RCC 7860 (cell line): ENCODE measurements around the gene CORO1C.
"Not testable (repeated sequence)": the region's sequence is repeated elsewhere in the genome, so short reads cannot be mapped to it uniquely, and the experiment has no call there.

ENCODE experiments used
- DNase-seq: peaks from one replicate; pipeline ENCODE4 v3.0.0-alpha.2; 2015; ENCODE audit warnings: low spot score
- FAIRE-seq: peaks from 2 replicates; lab custom pipeline; 2012; peaks lifted over from hg19 to GRCh38; lab: Jason Lieb, UNC

Gene CORO1C

GRCh38 chr12:108638141-108638827, 93.0 kb downstream of the CORO1C start:
- DNase-seq (no peak), FAIRE-seq (no peak)

GRCh38 chr12:108637222-108637971, 93.9 kb downstream of the CORO1C start:
- FAIRE-seq (no peak), DNase-seq (no peak)

- FAIRE-seq (no peak), DNase-seq (no peak)
These were observed 95.1 kb downstream of the CORO1C start for GRCh38 chr12:108635997-108636808.

- DNase-seq (no peak), FAIRE-seq (no peak)
These were observed 95.9 kb downstream of the CORO1C start for GRCh38 chr12:108635201-108635996.

- DNase-seq, result no peak
- FAIRE-seq, result no peak
These were observed 97.0 kb downstream of the CORO1C start for GRCh38 chr12:108634341-108634751.

- DNase-seq (peak; percentile 44), FAIRE-seq (no peak)
These were observed 97.6 kb downstream of the CORO1C start, which contains the start of gene SELPLG for GRCh38 chr12:108633534-108634248. SELPLG (minus strand) TSS chr12:108633894; CDS start chr12:108624307, 9,587 bp downstream.

GRCh38 chr12:108633081-108633533, 98.2 kb downstream of the CORO1C start:
- no peak for FAIRE-seq
- DNase-seq, result no peak

GRCh38 chr12:108631261-108631660, 100.1 kb downstream of the CORO1C start:
- FAIRE-seq, DNase-seq: not testable (repeated sequence)

GRCh38 chr12:108630481-108631207, 100.7 kb downstream of the CORO1C start:
- FAIRE-seq, result no peak
- no peak for DNase-seq

GRCh38 chr12:108629824-108630476, 101.4 kb downstream of the CORO1C start:
- DNase-seq, result peak; percentile 73
- FAIRE-seq, result no peak

- DNase-seq (no peak), FAIRE-seq (no peak)
These were observed 102.2 kb downstream of the CORO1C start for GRCh38 chr12:108629151-108629550.

GRCh38 chr12:108627134-108627920, 104.0 kb downstream of the CORO1C start:
- DNase-seq (no peak), FAIRE-seq (no peak)

- DNase-seq, result no peak
- no peak for FAIRE-seq
These were observed 106.1 kb downstream of the CORO1C start for GRCh38 chr12:108625228-108625627.

GRCh38 chr12:108623577-108623976, 107.7 kb downstream of the CORO1C start:
- no peak for FAIRE-seq

GRCh38 chr12:108622921-108623514, 108.3 kb downstream of the CORO1C start:
- no peak for DNase-seq
- FAIRE-seq, result no peak

More at GRCh38 chr12:108623577-108623976, 107.7 kb downstream of the CORO1C start:
- DNase-seq, result no peak

GRCh38 chr12:108622421-108622820, 108.9 kb downstream of the CORO1C start:
- DNase-seq (peak; percentile 54), FAIRE-seq (no peak)

GRCh38 chr12:108621161-108621560, 110.2 kb downstream of the CORO1C start:
- no peak for FAIRE-seq
- no peak for DNase-seq
